Measurements from ENCODE around the gene PNMA1. TPM values are rescaled to one million over a fixed set of nuclear protein-coding genes. Genes with fewer than 3 reads are reported as not detected.
"Not testable (repeated sequence)": the region's sequence is repeated elsewhere in the genome, so short reads cannot be mapped to it uniquely, and the experiment has no call there.

The PNMA1 gene
- total RNA-seq, 2 experiments from 2014 or later: 6.0 to 14.5 TPM

GRCh38 chr14:73710737-73711136, 3.4 kb downstream of the PNMA1 start:
- no peak for TF ChIP-seq EZH2phosphoT487 (IDR thresholded peaks at IDR 0.05; ENCODE audit: borderline replicate concordance, low read depth, low read length)
- TF ChIP-seq, protein P1, sequence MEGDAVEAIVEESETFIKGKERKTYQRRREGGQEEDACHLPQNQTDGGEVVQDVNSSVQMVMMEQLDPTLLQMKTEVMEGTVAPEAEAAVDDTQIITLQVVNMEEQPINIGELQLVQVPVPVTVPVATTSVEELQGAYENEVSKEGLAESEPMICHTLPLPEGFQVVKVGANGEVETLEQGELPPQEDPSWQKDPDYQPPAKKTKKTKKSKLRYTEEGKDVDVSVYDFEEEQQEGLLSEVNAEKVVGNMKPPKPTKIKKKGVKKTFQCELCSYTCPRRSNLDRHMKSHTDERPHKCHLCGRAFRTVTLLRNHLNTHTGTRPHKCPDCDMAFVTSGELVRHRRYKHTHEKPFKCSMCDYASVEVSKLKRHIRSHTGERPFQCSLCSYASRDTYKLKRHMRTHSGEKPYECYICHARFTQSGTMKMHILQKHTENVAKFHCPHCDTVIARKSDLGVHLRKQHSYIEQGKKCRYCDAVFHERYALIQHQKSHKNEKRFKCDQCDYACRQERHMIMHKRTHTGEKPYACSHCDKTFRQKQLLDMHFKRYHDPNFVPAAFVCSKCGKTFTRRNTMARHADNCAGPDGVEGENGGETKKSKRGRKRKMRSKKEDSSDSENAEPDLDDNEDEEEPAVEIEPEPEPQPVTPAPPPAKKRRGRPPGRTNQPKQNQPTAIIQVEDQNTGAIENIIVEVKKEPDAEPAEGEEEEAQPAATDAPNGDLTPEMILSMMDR (conservative IDR thresholded peaks at IDR 0.05; ENCODE audit: low read length): no peak
- BruUV-seq (replicated peaks): no TSS peak
- Histone ChIP-seq H3K27ac (ENCODE audit: low read depth, low read length, poor library complexity, severe bottlenecking) (no peak overlapping the region), H3K4me3 (ENCODE audit: low read depth, low read length, poor library complexity, severe bottlenecking) (no peak overlapping the region), H3K36me3 (ENCODE audit: insufficient read depth, low read length) (peaks cover 9% of the 10 kb centered on the region), H3K9me2 (ENCODE audit: insufficient read depth, low read length) (no peaks in the 10 kb centered on the region), H3K4me2 (ENCODE audit: low read length) (no peak overlapping the region), H3K79me2 (ENCODE audit: insufficient read depth, low read depth, low read length) (peaks cover 18% of the 10 kb centered on the region; the same call in 1 of the 2 replicates), H2AFZ (ENCODE audit: low read length) (no peak overlapping the region), H3K9me3 (ENCODE audit: low read length) (no peaks in the 10 kb centered on the region), H3K4me1 (ENCODE audit: insufficient read depth, low read length, poor library complexity, severe bottlenecking) (peaks cover 27% of the 10 kb centered on the region), H4K20me1 (ENCODE audit: insufficient read depth, low read length) (no peaks in the 10 kb centered on the region)
- intact Hi-C loops (cut with micrococcal nuclease; ENCODE audit: unreplicated experiment): loop anchor here (5.0 to 10.0 kb wide), 2 partner anchors 117 to 324 kb away; no protein-coding TSS in a partner anchor
- ChIA-PET POLR2A (interaction anchor here (0.6 to 1.0 kb wide), 4 partner anchors 30 to 64 kb away, joined by 3 to 6 read pairs (median 3); no protein-coding TSS in a partner anchor), CTCF (ENCODE audit: unreplicated experiment) (no interaction called here)
- DNase-seq (ENCODE audit: low spot score): no peak

DNA sequence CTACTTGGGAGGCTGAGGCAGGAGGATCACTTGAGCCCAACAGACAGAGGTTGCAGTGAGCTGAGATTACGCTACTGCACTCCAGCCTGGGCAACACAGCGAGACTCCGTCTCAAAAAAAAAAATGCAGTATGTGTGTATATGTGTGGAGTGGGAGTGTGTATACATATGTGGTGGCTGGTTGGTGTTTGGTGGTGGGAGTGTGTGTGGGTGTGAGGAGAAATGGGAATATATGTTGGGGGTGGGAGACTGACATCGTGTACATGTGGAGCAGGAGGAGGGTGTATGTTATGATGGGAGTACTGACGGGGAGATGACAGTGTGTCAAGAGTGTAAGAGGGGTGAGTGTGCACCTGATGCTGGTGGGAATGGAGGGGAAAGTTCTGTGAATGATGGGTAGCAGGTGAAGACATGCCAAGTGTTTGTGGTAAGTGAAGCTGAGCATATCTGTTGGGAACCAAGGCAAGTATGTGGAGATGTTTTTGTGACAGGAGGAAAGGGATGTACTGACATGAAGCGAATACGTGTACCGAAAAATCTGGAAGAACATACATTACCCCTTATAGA, 4.2 kb downstream of the PNMA1 start:
- Histone ChIP-seq H3K4me2 (ENCODE audit: low read length) (no peak overlapping the region), H3K9me2 (ENCODE audit: insufficient read depth, low read length) (no peaks in the 10 kb centered on the region), H3K79me2 (ENCODE audit: insufficient read depth, low read depth, low read length) (peaks cover 18% of the 10 kb centered on the region; the same call in 1 of the 2 replicates), H3K9me3 (ENCODE audit: low read length) (no peaks in the 10 kb centered on the region), H3K27ac (ENCODE audit: low read depth, low read length, poor library complexity, severe bottlenecking) (no peak overlapping the region), H2AFZ (ENCODE audit: low read length) (no peak overlapping the region), H3K4me1 (ENCODE audit: insufficient read depth, low read length, poor library complexity, severe bottlenecking) (peaks cover 27% of the 10 kb centered on the region), H3K36me3 (ENCODE audit: insufficient read depth, low read length) (peaks cover 6% of the 10 kb centered on the region; the same call in 1 of the 2 replicates), H4K20me1 (ENCODE audit: insufficient read depth, low read length) (no peaks in the 10 kb centered on the region), H3K4me3 (ENCODE audit: low read depth, low read length, poor library complexity, severe bottlenecking) (no peak overlapping the region)
- no TSS peak for BruUV-seq (replicated peaks)
- ChIA-PET POLR2A (interaction anchor here (0.6 kb wide), 1 partner anchor 36 kb away, joined by 3 read pairs; no protein-coding TSS in a partner anchor), CTCF (ENCODE audit: unreplicated experiment) (no interaction called here)
- DNase-seq (ENCODE audit: low spot score): no peak
- intact Hi-C loops (cut with micrococcal nuclease; ENCODE audit: unreplicated experiment): loop anchor here (5.0 to 10.0 kb wide), 2 partner anchors 117 to 325 kb away; no protein-coding TSS in a partner anchor
- TF ChIP-seq, protein P1 (conservative IDR thresholded peaks at IDR 0.05; ENCODE audit: low read length): no peak

DNA sequence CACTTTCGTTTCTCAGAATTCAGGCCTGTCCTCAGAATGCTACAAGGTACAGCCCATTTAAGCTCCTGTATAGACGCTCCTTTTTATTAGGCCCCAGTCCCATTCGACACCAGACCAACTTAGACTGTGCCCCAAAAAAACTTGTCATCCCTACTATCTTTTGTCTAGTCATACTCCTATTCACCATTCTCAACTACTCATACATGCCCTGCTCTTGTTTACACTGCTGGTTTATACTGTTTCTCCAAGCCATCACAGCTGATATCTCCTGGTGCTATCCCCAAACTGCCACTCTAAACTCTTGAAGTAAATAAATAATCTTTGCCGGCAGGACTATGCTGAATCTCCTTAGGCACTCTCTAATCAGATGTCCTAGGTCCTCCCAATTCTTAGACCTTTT, 6.1 kb downstream of the PNMA1 start:
- H3K36me3 ChIP-seq (ENCODE audit: insufficient read depth, low read length); CTCF ChIA-PET (ENCODE audit: unreplicated experiment); H3K4me2 ChIP-seq (ENCODE audit: low read length); H3K27ac ChIP-seq (ENCODE audit: low read depth, low read length, poor library complexity, severe bottlenecking); H3K9me2 ChIP-seq (ENCODE audit: insufficient read depth, low read length); H4K20me1 ChIP-seq (ENCODE audit: insufficient read depth, low read length); BruUV-seq (replicated peaks); DNase-seq (ENCODE audit: low spot score); H2AFZ ChIP-seq (ENCODE audit: low read length); POLR2A ChIA-PET; H3K9me3 ChIP-seq (ENCODE audit: low read length); H3K4me3 ChIP-seq (ENCODE audit: low read depth, low read length, poor library complexity, severe bottlenecking); intact Hi-C loops (cut with micrococcal nuclease; ENCODE audit: unreplicated experiment): not testable (repeated sequence)
- Histone ChIP-seq H3K4me1 (ENCODE audit: insufficient read depth, low read length, poor library complexity, severe bottlenecking) (peaks cover 15% of the 10 kb centered on the region), H3K79me2 (ENCODE audit: insufficient read depth, low read depth, low read length) (peaks cover 13% of the 10 kb centered on the region; the same call in 1 of the 2 replicates)
